HG03045 (cell line): ENCODE data around the gene CHRM2.

Source experiments
- ATAC-seq: cut with Tn5 transposase; IDR thresholded peaks from one replicate; pipeline ENCODE4 v1.9.1; 2021; ENCODE audit warnings: mild to moderate bottlenecking, moderate library complexity; ENCODE audit not compliant: unreplicated experiment

Gene CHRM2

GRCh38 chr7:136891850-136892249 lies 23.4 kb downstream of the CHRM2 start:
- ATAC-seq, result no peak

- ATAC-seq, result no peak
These were observed 26.3 kb downstream of the CHRM2 start for GRCh38 chr7:136894789-136895188.

GRCh38 chr7:136897676-136898075 lies 29.2 kb downstream of the CHRM2 start:
- ATAC-seq, result no peak

DNA sequence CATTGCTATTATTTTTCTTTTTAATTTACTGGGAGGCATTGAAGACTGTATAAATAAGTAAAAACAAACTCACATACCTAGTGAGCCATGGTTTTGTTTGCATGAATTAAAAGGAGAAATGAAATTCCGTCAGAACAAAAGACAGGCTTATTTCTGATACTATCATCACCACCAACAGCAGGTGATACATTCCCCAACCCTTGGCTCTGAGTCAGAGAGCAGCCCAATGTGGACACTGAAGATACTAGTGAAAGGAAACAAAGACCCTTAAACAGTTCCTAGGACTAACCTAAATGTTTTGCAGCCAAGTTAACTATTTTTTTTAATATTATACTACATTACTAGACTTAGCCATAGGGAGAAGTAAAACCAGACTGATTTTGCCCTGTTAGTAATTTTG lies 31.6 kb downstream of the CHRM2 start:
- no peak for ATAC-seq

DNA sequence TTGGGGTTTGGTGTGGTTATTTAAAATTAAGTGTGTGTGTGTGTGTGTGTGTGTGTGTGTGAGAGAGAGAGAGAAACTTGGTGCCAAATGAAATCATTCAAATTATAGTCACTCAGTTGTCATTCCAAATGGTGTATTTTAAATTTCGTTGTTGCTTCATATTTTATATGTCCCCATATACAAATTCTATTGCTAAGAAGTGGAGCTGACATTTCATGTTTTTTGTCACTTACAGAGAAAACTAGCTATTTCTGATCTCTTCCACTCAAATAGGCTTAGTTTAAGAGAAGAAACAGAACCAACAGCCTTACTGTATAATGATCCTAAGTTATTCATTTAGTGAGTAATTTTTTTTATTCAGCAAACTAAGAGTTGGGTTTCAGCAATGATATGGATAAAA lies 42.3 kb downstream of the CHRM2 start:
- ATAC-seq, result no peak

DNA sequence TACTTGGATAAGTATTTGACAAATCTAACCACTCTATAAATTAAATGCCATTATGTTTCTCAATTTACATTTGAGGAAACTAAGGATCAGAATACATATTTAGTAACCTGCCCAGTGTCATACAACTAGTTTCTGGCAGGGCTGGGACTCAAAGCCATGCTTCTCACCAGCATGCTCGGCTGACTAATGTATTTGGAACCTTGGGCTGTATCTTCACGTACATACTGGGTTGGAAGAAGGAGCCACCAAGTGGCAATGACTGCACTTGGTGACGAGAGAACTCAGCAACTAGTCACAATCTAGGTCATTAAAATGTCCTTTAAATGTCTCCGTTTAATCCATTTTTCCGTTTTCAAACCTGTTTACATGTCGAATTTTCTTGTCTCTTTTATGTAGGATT lies 42.9 kb downstream of the CHRM2 start:
- ATAC-seq, result no peak

GRCh38 chr7:136912339-136912738 lies 43.9 kb downstream of the CHRM2 start:
- ATAC-seq, result no peak

GRCh38 chr7:136914016-136914415 lies 45.6 kb downstream of the CHRM2 start:
- ATAC-seq, result no peak

- ATAC-seq, result no peak
These were observed 51.4 kb downstream of the CHRM2 start for GRCh38 chr7:136919820-136920219.

GRCh38 chr7:136923111-136923667 lies 54.7 kb downstream of the CHRM2 start:
- ATAC-seq, result no peak

GRCh38 chr7:136925044-136925443 lies 56.6 kb downstream of the CHRM2 start:
- no peak for ATAC-seq

DNA sequence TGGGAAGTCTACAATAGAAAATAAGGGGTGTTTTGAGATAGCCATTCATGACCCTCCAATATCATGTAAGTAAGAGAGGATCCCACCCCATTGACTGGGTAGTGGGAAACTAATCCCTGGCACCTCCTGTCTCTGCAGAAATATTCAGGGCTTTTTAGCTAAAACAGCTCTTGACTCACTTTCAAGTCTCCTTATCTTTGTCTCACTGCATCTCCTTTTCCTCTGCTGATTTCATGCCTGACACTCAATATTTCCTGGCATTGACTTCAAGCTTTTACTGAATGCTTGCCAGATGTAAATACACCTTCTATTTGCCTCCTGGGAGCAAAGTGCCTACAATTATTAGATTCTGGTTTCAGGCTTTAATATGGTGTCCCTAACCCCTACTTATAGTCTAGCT lies 57.1 kb downstream of the CHRM2 start:
- no peak for ATAC-seq

- no peak for ATAC-seq
These were observed 62.9 kb downstream of the CHRM2 start for GRCh38 chr7:136931169-136931867.

GRCh38 chr7:136937436-136937835 lies 69.0 kb downstream of the CHRM2 start:
- ATAC-seq, result no peak

GRCh38 chr7:136938476-136938875 lies 70.0 kb downstream of the CHRM2 start:
- no peak for ATAC-seq

DNA sequence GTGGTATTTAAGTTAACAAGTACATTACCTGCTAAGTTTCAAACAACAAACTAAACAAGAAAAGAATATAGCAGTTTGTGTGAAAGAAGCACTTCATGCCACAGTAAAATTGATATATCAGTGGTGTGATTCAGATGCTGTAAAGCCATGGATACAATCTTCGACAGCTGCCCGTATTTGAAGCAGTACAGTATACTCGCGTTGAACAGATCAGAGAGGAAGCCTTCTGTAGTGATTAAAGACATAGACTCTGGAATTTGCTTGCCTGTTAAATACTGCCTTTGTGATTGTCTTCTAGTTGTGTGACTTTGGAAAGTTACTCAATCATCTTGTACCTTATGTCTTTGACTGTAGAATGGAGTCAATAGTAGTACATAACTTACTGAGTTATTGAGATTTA lies 71.7 kb downstream of the CHRM2 start:
- no peak for ATAC-seq

GRCh38 chr7:136940917-136941316 lies 72.5 kb downstream of the CHRM2 start:
- ATAC-seq, result no peak

- ATAC-seq, result no peak
These were observed 73.4 kb downstream of the CHRM2 start for GRCh38 chr7:136941816-136942215.

- no peak for ATAC-seq
These were observed 73.9 kb downstream of the CHRM2 start for GRCh38 chr7:136942401-136942800.

- no peak for ATAC-seq
These were observed 74.5 kb downstream of the CHRM2 start for GRCh38 chr7:136942994-136943393.

- no peak for ATAC-seq
These were observed 78.9 kb downstream of the CHRM2 start for GRCh38 chr7:136947347-136947746.

GRCh38 chr7:136950331-136950730 lies 81.9 kb downstream of the CHRM2 start:
- ATAC-seq, result no peak

DNA sequence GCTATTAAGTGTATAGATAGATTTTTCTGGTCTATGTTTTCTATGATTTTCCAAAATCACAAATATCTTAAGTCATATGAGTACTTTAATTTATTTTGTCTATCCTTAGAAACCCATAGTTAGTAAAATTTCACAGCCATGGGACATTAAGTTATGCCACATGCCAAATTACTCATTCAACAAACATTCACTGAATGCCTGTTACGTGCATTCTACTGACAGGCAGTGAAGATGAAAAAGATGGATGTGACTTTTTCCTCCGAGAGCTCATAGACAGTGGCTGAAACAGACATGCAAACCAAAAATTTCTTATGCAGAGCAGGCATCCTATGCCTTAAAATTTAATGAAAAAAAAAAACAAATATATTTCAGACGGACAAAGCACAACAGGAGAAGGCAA lies 84.9 kb downstream of the CHRM2 start:
- no peak for ATAC-seq
